ENCODE results near the gene NRP1.

The NRP1 gene

DNA sequence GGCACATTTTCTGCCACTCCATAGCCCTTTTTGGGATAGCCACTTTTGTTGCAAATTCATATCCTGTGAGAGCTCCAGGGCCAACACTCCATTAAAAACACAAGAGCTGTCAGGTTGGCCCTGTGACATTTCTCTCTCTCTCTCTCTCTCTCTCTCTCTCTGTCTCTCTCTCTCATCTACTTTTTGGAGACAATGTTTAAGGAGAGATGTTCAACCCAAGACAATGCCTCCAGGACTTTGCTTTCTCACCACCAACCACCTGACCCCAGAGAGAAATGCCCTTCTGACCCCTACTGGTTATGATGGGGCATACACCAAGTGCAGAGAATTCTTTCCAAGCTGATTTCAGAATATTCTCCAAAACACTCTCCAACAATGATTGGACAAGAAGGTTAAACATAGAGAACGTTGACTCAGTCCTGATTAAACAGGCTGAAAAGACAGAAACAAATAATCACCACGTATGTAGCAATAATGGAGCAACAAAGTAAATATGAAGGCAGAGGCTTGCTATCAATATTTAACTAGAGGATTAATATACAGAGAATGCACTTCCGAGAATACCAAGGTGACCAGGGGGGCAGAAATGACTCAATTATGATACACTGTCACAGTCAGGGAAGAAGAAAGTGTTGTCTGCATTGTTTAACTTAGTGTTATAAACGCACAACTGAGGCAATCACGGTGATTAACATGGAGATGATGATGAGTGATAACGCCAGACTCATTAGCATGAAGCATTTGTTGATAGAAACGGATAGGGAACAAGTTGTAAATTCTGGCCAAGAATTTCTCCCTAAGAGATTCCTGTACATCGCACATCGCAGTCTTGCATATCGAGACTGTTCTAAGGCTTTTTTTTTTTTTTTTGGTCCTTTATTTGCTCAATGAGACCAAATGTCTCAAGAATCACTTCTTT lies 178.5 kb downstream of the NRP1 start:
- Histone ChIP-seq H3K9ac (ENCODE audit: low read length) (no peak overlapping the region), H3K79me2 (ENCODE audit: low read length) (no peaks in the 10 kb centered on the region), H3K9me3 (replicated peaks; ENCODE audit: insufficient read depth, low read length) (no peaks in the 10 kb centered on the region), H3K9me2 (replicated peaks; ENCODE audit: insufficient read depth, low read length) (no peaks in the 10 kb centered on the region), H4K20me1 (ENCODE audit: insufficient read depth, low read length) (no peaks in the 10 kb centered on the region), H3F3A (ENCODE audit: insufficient read depth, low read length) (no peaks in the 10 kb centered on the region), H3K4me3 (ENCODE audit: low read length) (no peak overlapping the region), H2AFZ (ENCODE audit: low read length) (no peak overlapping the region), H3K36me3 (replicated peaks; ENCODE audit: insufficient read depth, low read length) (no peaks in the 10 kb centered on the region), H3K4me2 (ENCODE audit: low read depth, low read length) (no peak overlapping the region), H3K27me3 (replicated peaks; ENCODE audit: insufficient read depth, low read length) (no peaks in the 10 kb centered on the region), H3K4me1 (ENCODE audit: low read length) (peaks cover 9% of the 10 kb centered on the region), H3K27ac (ENCODE audit: low read length) (no peak overlapping the region)
- no peak for TF ChIP-seq EZH2 (optimal IDR thresholded peaks at IDR 0.05; ENCODE audit: low read depth, low read length)
- TF ChIP-seq CTCF (IDR thresholded peaks at IDR 0.05; ENCODE audit: low read length), result peak; percentile 63
- no peak for TF ChIP-seq EZH2phosphoT487 (IDR thresholded peaks at IDR 0.05; ENCODE audit: low read length)
- DNase-seq, result peak; percentile 35

GRCh38 chr10:33154590-33154989 lies 179.9 kb downstream of the NRP1 start:
- H3K4me3 ChIP-seq (ENCODE audit: low read length), result no peak overlapping the region
- H2AFZ ChIP-seq (ENCODE audit: low read length), result no peak overlapping the region
- no peaks in the 10 kb centered on the region for H3K9me3 ChIP-seq (replicated peaks; ENCODE audit: insufficient read depth, low read length)
- H3K79me2 ChIP-seq (ENCODE audit: low read length), result no peaks in the 10 kb centered on the region
- H3K36me3 ChIP-seq (replicated peaks; ENCODE audit: insufficient read depth, low read length), result no peaks in the 10 kb centered on the region
- H3K4me2 ChIP-seq (ENCODE audit: low read depth, low read length), result no peak overlapping the region
- H3K27ac ChIP-seq (ENCODE audit: low read length), result no peak overlapping the region
- H3K9ac ChIP-seq (ENCODE audit: low read length), result no peak overlapping the region
- H3K4me1 ChIP-seq (ENCODE audit: low read length), result peaks cover 9% of the 10 kb centered on the region
- H3K27me3 ChIP-seq (replicated peaks; ENCODE audit: insufficient read depth, low read length), result no peaks in the 10 kb centered on the region
- no peaks in the 10 kb centered on the region for H3F3A ChIP-seq (ENCODE audit: insufficient read depth, low read length)
- no peaks in the 10 kb centered on the region for H4K20me1 ChIP-seq (ENCODE audit: insufficient read depth, low read length)
- no peak for TF ChIP-seq EZH2phosphoT487 (IDR thresholded peaks at IDR 0.05; ENCODE audit: low read length)
- TF ChIP-seq CTCF (IDR thresholded peaks at IDR 0.05; ENCODE audit: low read length), result no peak
- no peak for TF ChIP-seq EZH2 (optimal IDR thresholded peaks at IDR 0.05; ENCODE audit: low read depth, low read length)
- H3K9me2 ChIP-seq (replicated peaks; ENCODE audit: insufficient read depth, low read length), result no peaks in the 10 kb centered on the region
- no peak for DNase-seq

DNA sequence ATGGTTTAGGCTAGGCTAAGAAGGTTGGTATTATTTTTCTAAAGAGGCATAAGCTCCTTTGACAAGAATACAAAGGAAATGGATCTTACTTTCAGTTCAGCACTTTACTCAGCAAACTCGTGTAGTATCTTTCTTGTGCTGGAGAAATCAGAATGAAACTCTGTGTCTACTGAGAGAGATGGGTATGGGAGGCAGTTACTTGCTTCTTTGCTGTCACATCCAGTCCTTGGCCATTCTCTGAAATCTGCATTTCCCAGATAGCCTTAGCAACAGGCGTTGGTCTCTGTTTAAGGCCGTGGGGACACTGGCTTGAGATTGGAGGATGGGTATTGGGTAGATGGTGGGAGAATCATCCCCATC lies 180.5 kb downstream of the NRP1 start:
- Histone ChIP-seq H3K4me2 (ENCODE audit: low read depth, low read length) (peak overlapping the region; percentile 51), H3K4me3 (ENCODE audit: low read length) (no peak overlapping the region), H2AFZ (ENCODE audit: low read length) (0 out of 2 replicates have a peak overlapping the region, but pooled peaks have one; percentile 24)

More for the DNA sequence above, 180.5 kb downstream of the NRP1 start:
- no peaks in the 10 kb centered on the region for H3K27me3 ChIP-seq (replicated peaks; ENCODE audit: insufficient read depth, low read length)
- DNase-seq, result peak; percentile 40
- no peaks in the 10 kb centered on the region for H3K9me3 ChIP-seq (replicated peaks; ENCODE audit: insufficient read depth, low read length)
- H3F3A ChIP-seq (ENCODE audit: insufficient read depth, low read length), result no peaks in the 10 kb centered on the region
- no peak for TF ChIP-seq EZH2 (optimal IDR thresholded peaks at IDR 0.05; ENCODE audit: low read depth, low read length)
- TF ChIP-seq EZH2phosphoT487 (IDR thresholded peaks at IDR 0.05; ENCODE audit: low read length), result no peak
- TF ChIP-seq CTCF (IDR thresholded peaks at IDR 0.05; ENCODE audit: low read length), result no peak
- H3K9ac ChIP-seq (ENCODE audit: low read length), result no peak overlapping the region
- H3K9me2 ChIP-seq (replicated peaks; ENCODE audit: insufficient read depth, low read length), result no peaks in the 10 kb centered on the region
- no peak overlapping the region; the same call in 1 of the 2 replicates for H3K27ac ChIP-seq (ENCODE audit: low read length)
- H3K4me1 ChIP-seq (ENCODE audit: low read length), result peaks cover 9% of the 10 kb centered on the region
- H4K20me1 ChIP-seq (ENCODE audit: insufficient read depth, low read length), result no peaks in the 10 kb centered on the region
- no peaks in the 10 kb centered on the region for H3K36me3 ChIP-seq (replicated peaks; ENCODE audit: insufficient read depth, low read length)
- H3K79me2 ChIP-seq (ENCODE audit: low read length), result no peaks in the 10 kb centered on the region
